HEK293T (cell line): ENCODE data around the gene MMRN1.

Experiments used
- ARNT ChIP-seq: fragments of 450-650 bp; IDR thresholded peaks from 2 replicates; pipeline ENCODE4 v1.6.1; 2017; ENCODE audit warnings: mild to moderate bottlenecking
- BHLHE40 ChIP-seq: fragments of 450-650 bp; IDR thresholded peaks from 2 replicates; pipeline ENCODE4 v1.6.1; 2016; ENCODE audit warnings: mild to moderate bottlenecking, moderate library complexity, borderline replicate concordance
- ELF4 ChIP-seq: fragments of 450-650 bp; IDR thresholded peaks from 2 replicates; pipeline ENCODE4 v1.6.1; 2017; ENCODE audit warnings: antibody characterized with exemption
- FOXK2 ChIP-seq: fragments of 450-650 bp; IDR thresholded peaks from 2 replicates; pipeline ENCODE4 v1.6.1; 2016; ENCODE audit warnings: mild to moderate bottlenecking
- HDGF ChIP-seq: fragments of 450-650 bp; IDR thresholded peaks from 2 replicates; pipeline ENCODE4 v1.6.1; 2017; ENCODE audit warnings: antibody characterized with exemption, borderline replicate concordance
- L3MBTL2 ChIP-seq: fragments of 450-650 bp; conservative IDR thresholded peaks from 2 replicates; pipeline ENCODE4 v1.6.1; 2016; ENCODE audit warnings: mild to moderate bottlenecking
- NFRKB ChIP-seq: fragments of 450-650 bp; IDR thresholded peaks from 2 replicates; pipeline ENCODE4 v1.6.1; 2016; ENCODE audit warnings: mild to moderate bottlenecking, moderate library complexity
- SP1 ChIP-seq: fragments of 450-650 bp; IDR thresholded peaks from 2 replicates; pipeline ENCODE4 v1.6.1; 2017
- SUZ12 ChIP-seq: fragments of 450-650 bp; IDR thresholded peaks from 2 replicates; pipeline ENCODE4 v1.6.1; 2016; ENCODE audit warnings: mild to moderate bottlenecking
- TARDBP ChIP-seq: fragments of 450-650 bp; IDR thresholded peaks from 2 replicates; pipeline ENCODE4 v1.6.1; 2016
- TF ChIP-seq, protein P1 (sequence below): fragments of 450-650 bp; IDR thresholded peaks from 2 replicates; pipeline ENCODE4 v1.6.1; 2016

DNA sequence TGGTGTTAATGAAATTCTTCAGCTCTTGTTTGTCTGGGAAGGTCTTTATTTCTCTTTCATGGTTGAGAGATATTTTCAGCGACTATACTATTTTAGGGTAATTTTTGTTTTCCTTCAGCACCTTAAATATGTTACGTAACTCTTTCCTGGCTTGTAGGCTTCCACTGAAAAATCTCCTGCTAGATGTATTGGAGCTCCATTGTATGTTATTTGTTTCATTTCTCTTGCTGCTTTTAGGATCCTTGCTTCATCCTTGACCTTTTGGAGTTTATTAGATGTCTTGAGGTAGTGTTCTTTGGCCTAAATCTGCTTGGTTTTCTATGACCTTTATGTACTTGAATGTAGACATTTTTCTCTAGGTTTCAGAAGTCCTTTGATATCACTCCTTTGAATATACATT lies 93.6 kb downstream of the MMRN1 start:
- TF ChIP-seq NFRKB (no peak), SP1 (no peak), BHLHE40 (no peak), TARDBP (no peak), HDGF (no peak), ARNT (no peak), L3MBTL2 (no peak), ELF4 (no peak), SUZ12 (no peak), FOXK2 (no peak)
- TF ChIP-seq, protein P1, sequence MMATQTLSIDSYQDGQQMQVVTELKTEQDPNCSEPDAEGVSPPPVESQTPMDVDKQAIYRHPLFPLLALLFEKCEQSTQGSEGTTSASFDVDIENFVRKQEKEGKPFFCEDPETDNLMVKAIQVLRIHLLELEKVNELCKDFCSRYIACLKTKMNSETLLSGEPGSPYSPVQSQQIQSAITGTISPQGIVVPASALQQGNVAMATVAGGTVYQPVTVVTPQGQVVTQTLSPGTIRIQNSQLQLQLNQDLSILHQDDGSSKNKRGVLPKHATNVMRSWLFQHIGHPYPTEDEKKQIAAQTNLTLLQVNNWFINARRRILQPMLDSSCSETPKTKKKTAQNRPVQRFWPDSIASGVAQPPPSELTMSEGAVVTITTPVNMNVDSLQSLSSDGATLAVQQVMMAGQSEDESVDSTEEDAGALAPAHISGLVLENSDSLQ: no peak
